GM18505 (cell line): Measurements from ENCODE around the gene PDXK.
"Not testable (repeated sequence)": the region's sequence is repeated elsewhere in the genome, so short reads cannot be mapped to it uniquely, and the experiment has no call there.

Experiments
- ATAC-seq: cut with Tn5 transposase; IDR thresholded peaks from one replicate; pipeline ENCODE4 v1.9.1; 2021; ENCODE audit not compliant: unreplicated experiment
- POLR2A ChIP-seq: IDR thresholded peaks from 4 replicates; pipeline ENCODE4 v1.6.1; 2011; ENCODE audit warnings: borderline replicate concordance; ENCODE audit not compliant: insufficient read depth, insufficient read length; ENCODE audit errors: extremely low read depth

The PDXK gene

GRCh38 chr21:43703035-43703880 is 15.7 kb upstream of the PDXK start:
- ATAC-seq, result no peak
- TF ChIP-seq POLR2A, result no peak

- no peak for TF ChIP-seq POLR2A
- no peak for ATAC-seq
These were observed 11.5 kb upstream of the PDXK start for GRCh38 chr21:43707462-43707861.

GRCh38 chr21:43708745-43709381 is 10.1 kb upstream of the PDXK start:
- ATAC-seq, result no peak
- TF ChIP-seq POLR2A, result no peak

- no peak for ATAC-seq
- TF ChIP-seq POLR2A, result no peak
These were observed 6.5 kb upstream of the PDXK start for GRCh38 chr21:43712268-43712942.

GRCh38 chr21:43713123-43713522 is 5.8 kb upstream of the PDXK start:
- ATAC-seq, result not testable (repeated sequence)

- TF ChIP-seq POLR2A, result no peak
- peak; percentile 30 for ATAC-seq
These were observed 2.4 kb upstream of the PDXK start for GRCh38 chr21:43716376-43717165.

- ATAC-seq, result no peak
- no peak for TF ChIP-seq POLR2A
These were observed 1.6 kb upstream of the PDXK start for GRCh38 chr21:43717166-43717853.

- ATAC-seq, result no peak
- no peak for TF ChIP-seq POLR2A
These were observed 710 bp upstream of the PDXK start for GRCh38 chr21:43717967-43718871.

GRCh38 chr21:43719748-43720538 is 1.0 kb downstream of the PDXK start:
- peak; percentile 1 for ATAC-seq
- no peak for TF ChIP-seq POLR2A

- ATAC-seq, result no peak
- TF ChIP-seq POLR2A, result no peak
These were observed 1.7 kb downstream of the PDXK start for GRCh38 chr21:43720539-43721166.

- no peak for TF ChIP-seq POLR2A
- no peak for ATAC-seq
These were observed 2.3 kb downstream of the PDXK start for GRCh38 chr21:43721206-43721605.
